IMR-90 (cell line): ENCODE data around the gene NT5DC1. TPM values are rescaled to one million over a fixed set of nuclear protein-coding genes. Genes with fewer than 3 reads are reported as not detected.

ENCODE experiments used
- ATAC-seq: fragments of 200-7000 bp; cut with Tn5 transposase; 2 replicates; pipeline ENCODE4 v1.9.1; 2020; ENCODE audit warnings: low read depth, mild to moderate bottlenecking, moderate library complexity
- BruUV-seq: library from RNA; stranded (reverse); fragments of 400-500 nt; replicated peaks from 2 replicates; lab custom pipeline; 2021; lab: Mats Ljungman, UMichigan
- CTCF ChIA-PET: fragments of 300-600 bp; formaldehyde crosslinking; extraction: SDS; loops from one replicate; lab custom pipeline; 2021; ENCODE audit warnings: antibody characterized with exemption; lab: Yijun Ruan, JAX
- POLR2A ChIA-PET: fragments of 300-600 bp; sonication (Branson Sonifier 250); formaldehyde crosslinking; loops from one replicate; lab custom pipeline; 2022; ENCODE audit warnings: antibody characterized with exemption; ENCODE audit not compliant: unreplicated experiment; lab: Charles Lee
- DNase-seq: peaks from one replicate; pipeline ENCODE4 v3.0.0; 2013
- H2AFZ ChIP-seq: replicated peaks from 2 replicates; pipeline ENCODE3; 2013; ENCODE audit warnings: low read length, mild to moderate bottlenecking; ENCODE audit not compliant: poor library complexity
- H2AK5ac ChIP-seq: 2 replicates; pipeline ENCODE4 v1.6.1; 2013; ENCODE audit warnings: low read depth, low read length, inconsistent platforms
- H2AK9ac ChIP-seq: replicated peaks from 2 replicates; pipeline ENCODE3; 2013; ENCODE audit warnings: mild to moderate bottlenecking, low read depth, low read length, moderate library complexity; ENCODE audit not compliant: poor library complexity
- H2BK120ac ChIP-seq: 2 replicates; pipeline ENCODE4 v1.6.1; 2013; ENCODE audit warnings: low read depth, low read length, inconsistent platforms
- H2BK15ac ChIP-seq: 3 replicates; pipeline ENCODE4 v1.6.1; 2013; ENCODE audit warnings: low read depth, low read length, inconsistent platforms
- H2BK20ac ChIP-seq: 2 replicates; pipeline ENCODE4 v1.6.1; 2013; ENCODE audit warnings: low read depth, mild to moderate bottlenecking, inconsistent platforms, low read length, moderate library complexity
- H2BK5ac ChIP-seq: 2 replicates; pipeline ENCODE4 v1.6.1; 2013; ENCODE audit warnings: mild to moderate bottlenecking, low read depth, low read length, inconsistent platforms; ENCODE audit not compliant: poor library complexity, severe bottlenecking
- H3K14ac ChIP-seq: replicated peaks from 2 replicates; pipeline ENCODE4 v1.6.1; 2013; ENCODE audit warnings: low read depth, low read length, inconsistent platforms
- H3K18ac ChIP-seq: 2 replicates; pipeline ENCODE4 v1.6.1; 2013; ENCODE audit warnings: low read depth, low read length, control low read depth
- H3K23ac ChIP-seq: 2 replicates; pipeline ENCODE4 v1.6.1; 2013; ENCODE audit warnings: low read depth, low read length, inconsistent platforms
- H3K27ac ChIP-seq: 2 replicates; pipeline ENCODE4 v1.5.1; 2013; ENCODE audit warnings: mild to moderate bottlenecking, control low read depth, low read length; ENCODE audit not compliant: insufficient read depth
- H3K27me3 ChIP-seq: 2 replicates; pipeline ENCODE4 v1.6.1; 2013; ENCODE audit warnings: low read length; ENCODE audit not compliant: control insufficient read depth, insufficient read depth
- H3K36me3 ChIP-seq: 2 replicates; pipeline ENCODE4 v1.6.1; 2013; ENCODE audit warnings: low read length, mixed read lengths; ENCODE audit not compliant: control insufficient read depth, insufficient read depth
- H3K4ac ChIP-seq: 2 replicates; pipeline ENCODE4 v1.6.1; 2013; ENCODE audit warnings: low read depth, low read length, inconsistent platforms
- H3K4me1 ChIP-seq: 2 replicates; pipeline ENCODE4 v1.6.1; 2013; ENCODE audit warnings: low read length, mixed read lengths; ENCODE audit not compliant: control insufficient read depth, insufficient read depth
- H3K4me2 ChIP-seq: 2 replicates; pipeline ENCODE4 v1.6.1; 2013; ENCODE audit warnings: low read depth, mild to moderate bottlenecking, control low read depth, low read length, moderate library complexity
- H3K4me3 ChIP-seq: 2 replicates; pipeline ENCODE4 v1.5.1; 2013; ENCODE audit warnings: low read depth, mild to moderate bottlenecking, control low read depth, low read length, moderate library complexity; ENCODE audit not compliant: insufficient read depth
- H3K56ac ChIP-seq: 2 replicates; pipeline ENCODE4 v1.6.1; 2013; ENCODE audit warnings: low read length, inconsistent platforms; ENCODE audit not compliant: insufficient read depth; ENCODE audit errors: extremely low read depth
- H3K79me1 ChIP-seq, 2 experiments: 2 replicates each; pipeline ENCODE4 v1.6.1; 2013; ENCODE audit warnings: low read length in 2 of 2, inconsistent platforms in 1 of 2, low read depth in 1 of 2
- H3K9ac ChIP-seq: 2 replicates; pipeline ENCODE4 v1.6.1; 2013; ENCODE audit warnings: low read depth, low read length, control low read depth
- H3K9me1 ChIP-seq: 2 replicates; pipeline ENCODE4 v1.6.1; 2013; ENCODE audit warnings: low read length, inconsistent platforms; ENCODE audit not compliant: insufficient read depth
- H3K9me3 ChIP-seq: 2 replicates; pipeline ENCODE4 v1.6.1; 2013; ENCODE audit warnings: low read length; ENCODE audit not compliant: control insufficient read depth, insufficient read depth
- H4K20me1 ChIP-seq: 2 replicates; pipeline ENCODE4 v1.6.1; 2013; ENCODE audit warnings: low read length, inconsistent platforms; ENCODE audit not compliant: insufficient read depth
- H4K5ac ChIP-seq: 2 replicates; pipeline ENCODE4 v1.6.1; 2013; ENCODE audit warnings: mild to moderate bottlenecking, low read depth, low read length, control low read depth
- H4K8ac ChIP-seq, 2 experiments: 2 replicates each; pipeline ENCODE4 v1.6.1; 2013; ENCODE audit warnings: low read depth in 2 of 2, low read length in 2 of 2, control low read depth in 1 of 2, inconsistent platforms in 1 of 2
- H4K91ac ChIP-seq: 2 replicates; pipeline ENCODE4 v1.6.1; 2013; ENCODE audit warnings: low read depth, low read length, inconsistent platforms; ENCODE audit not compliant: insufficient read depth
- CHD1 ChIP-seq: IDR thresholded peaks from 2 replicates; pipeline ENCODE4 v1.6.1; 2012; ENCODE audit warnings: low read depth, low read length, improper control_type of control experiment
- MXI1 ChIP-seq: IDR thresholded peaks from 2 replicates; pipeline ENCODE4 v1.6.1; 2012; ENCODE audit warnings: low read depth, mild to moderate bottlenecking, low read length, moderate library complexity, borderline replicate concordance
- NFE2L2 ChIP-seq: fragments of 150-350 bp; IDR thresholded peaks from 2 replicates; pipeline ENCODE4 v1.6.1; 2016; ENCODE audit warnings: low read depth, mild to moderate bottlenecking, low read length
- POLR2A ChIP-seq: IDR thresholded peaks from 2 replicates; pipeline ENCODE4 v1.6.1; 2012; ENCODE audit warnings: mild to moderate bottlenecking, low read depth, low read length
- RAD21 ChIP-seq: IDR thresholded peaks from 2 replicates; pipeline ENCODE4 v1.6.1; 2012; ENCODE audit warnings: low read length, improper control_type of control experiment
- RFX5 ChIP-seq: IDR thresholded peaks from 2 replicates; pipeline ENCODE4 v1.8.0; 2012; ENCODE audit warnings: low read depth, mild to moderate bottlenecking, low read length, moderate library complexity
- WGBS, 2 experiments: methylation state at CpG; one replicate each; pipeline versions ENCODE4 v1.1.5 to v1.1.7; 2013; ENCODE audit warnings: missing lambda C conversion rate in 2 of 2; ENCODE audit not compliant: insufficient read length in 1 of 2; ENCODE audit errors: extremely low coverage in 2 of 2; 5-methylcytosine and 5-hydroxymethylcytosine counted together
- dilution Hi-C: fragments of 300-500 bp; cut with HindIII; formaldehyde crosslinking; loops from one replicate; pipeline ENCODE4 v1.14.3; 2018; ENCODE audit warnings: low sequenced_read_pairs; ENCODE audit not compliant: unreplicated experiment
- in situ Hi-C: fragments of 300-500 bp; cut with MboI; formaldehyde crosslinking; loops from 3 replicates; pipeline ENCODE4 v1.14.3; 2019; ENCODE audit warnings: low sequenced_read_pairs, inconsistent platforms, mixed read lengths
- intact Hi-C: fragments of 100-400 bp; cut with micrococcal nuclease; formaldehyde crosslinking; loops from 2 replicates; pipeline ENCODE4 v1.10.0; 2022
- polyA plus RNA-seq, 3 experiments: library from polyadenylated mRNA; depleted of rRNA; stranded (reverse); fragments of >200 nt; gene quantifications; 2 replicates each; pipeline ENCODE4 v1.2.3, GENCODE V29; 2012; ENCODE audit warnings: low replicate concordance in 1 of 3
- total RNA-seq: library from RNA; depleted of rRNA; stranded (reverse); fragments of >200 nt; gene quantifications from 2 replicates; pipeline ENCODE4 v1.2.3, GENCODE V29; 2012
- TF ChIP-seq, protein P1 (sequence below): fragments of 150-350 bp; IDR thresholded peaks from 2 replicates; pipeline ENCODE4 v1.6.1; 2017; ENCODE audit warnings: mild to moderate bottlenecking, antibody characterized with exemption, low read length, low read depth

The NT5DC1 gene
- total and polyA plus RNA-seq, 2 of the 4 experiments (the other 2 are of a cell fraction) = 11.7 to 16.8 TPM

DNA sequence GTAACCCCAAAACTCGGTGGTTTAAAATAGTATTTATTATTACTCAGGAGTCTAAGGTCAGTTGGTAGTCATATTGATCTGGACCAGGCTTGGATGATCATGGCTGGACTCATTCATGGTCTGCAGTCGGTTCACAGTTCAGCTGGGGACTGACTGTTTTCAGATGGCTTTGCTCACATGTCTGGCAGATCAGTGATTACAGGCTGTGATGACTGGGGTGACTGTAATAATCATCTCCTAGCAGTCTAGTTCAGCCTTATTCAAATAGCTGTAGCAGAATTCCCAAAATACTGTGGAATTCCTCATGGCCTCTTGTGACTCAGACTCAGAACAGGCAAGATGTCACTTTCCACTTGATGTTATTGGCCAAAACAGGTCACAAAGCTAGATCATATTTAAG, 16.4 kb upstream of the NT5DC1 start:
- no peak overlapping the region for H4K8ac ChIP-seq
- no peak overlapping the region for H2BK5ac ChIP-seq
- H2AFZ ChIP-seq = no peak overlapping the region
- H3K9ac ChIP-seq = no peak overlapping the region
- POLR2A ChIA-PET = no interaction called here
- H3K4me1 ChIP-seq = peaks cover 13% of the 10 kb centered on the region
- no peak overlapping the region for H2BK120ac ChIP-seq
- H3K4ac ChIP-seq = no peak overlapping the region; the same call in 1 of the 2 replicates
- intact Hi-C loops (no loop called here), dilution Hi-C loops (no loop called here), in situ Hi-C loops (no loop called here)
- no peaks in the 10 kb centered on the region for H4K20me1 ChIP-seq
- H4K5ac ChIP-seq = no peak overlapping the region
- no peak for DNase-seq
- no peak overlapping the region for H4K91ac ChIP-seq
- H2AK5ac ChIP-seq = no peak overlapping the region
- no TSS peak for BruUV-seq
- no peak overlapping the region for H3K27ac ChIP-seq
- no peak overlapping the region for H3K56ac ChIP-seq
- peak overlapping the region; percentile 38; the same call in 1 of the 2 replicates for H3K23ac ChIP-seq
- WGBS, 2 experiments = no CpG with 5 or more reads among the region's 2 CpGs
- CTCF ChIA-PET = interaction anchor here (0.6 kb wide), 1 partner anchor 72 kb away, joined by 3 read pairs; no protein-coding TSS in a partner anchor
- no peak overlapping the region for H2AK9ac ChIP-seq
- H3K27me3 ChIP-seq = no peaks in the 10 kb centered on the region
- no peak overlapping the region for H3K18ac ChIP-seq
- H3K9me3 ChIP-seq = no peaks in the 10 kb centered on the region; the same call in 1 of the 2 replicates
- peak overlapping the region; percentile 55; the same call in 1 of the 2 replicates for H2BK20ac ChIP-seq
- no peak for TF ChIP-seq RFX5
- no peak for TF ChIP-seq MXI1
- no peak for TF ChIP-seq CHD1
- no peak for TF ChIP-seq POLR2A
- TF ChIP-seq NFE2L2 = no peak
- TF ChIP-seq, protein P1, sequence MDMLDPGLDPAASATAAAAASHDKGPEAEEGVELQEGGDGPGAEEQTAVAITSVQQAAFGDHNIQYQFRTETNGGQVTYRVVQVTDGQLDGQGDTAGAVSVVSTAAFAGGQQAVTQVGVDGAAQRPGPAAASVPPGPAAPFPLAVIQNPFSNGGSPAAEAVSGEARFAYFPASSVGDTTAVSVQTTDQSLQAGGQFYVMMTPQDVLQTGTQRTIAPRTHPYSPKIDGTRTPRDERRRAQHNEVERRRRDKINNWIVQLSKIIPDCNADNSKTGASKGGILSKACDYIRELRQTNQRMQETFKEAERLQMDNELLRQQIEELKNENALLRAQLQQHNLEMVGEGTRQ = no peak
- TF ChIP-seq RAD21 = no peak
- ATAC-seq = peak; percentile 3; the same call in 1 of the 2 replicates
- 0 out of 4 replicates have a peak, but pooled peaks cover 0 to 4% of the 10 kb centered on the region in 2 experiments for H3K79me1 ChIP-seq
- 0 out of 2 replicates have a peak overlapping the region, but pooled peaks have one; percentile 69 for H3K14ac ChIP-seq
- peaks cover 6% of the 10 kb centered on the region for H3K9me1 ChIP-seq
- no peaks in the 10 kb centered on the region for H3K36me3 ChIP-seq
- no peak overlapping the region for H2BK15ac ChIP-seq
- H3K4me3 ChIP-seq = no peak overlapping the region
- no peak overlapping the region for H3K4me2 ChIP-seq
